GM19324 (cell line): Measurements from ENCODE around the gene CCDC33.

ENCODE experiments used
- ATAC-seq: cut with Tn5 transposase; IDR thresholded peaks from one replicate; pipeline ENCODE4 v1.9.1; 2021; ENCODE audit warnings: mild to moderate bottlenecking, moderate library complexity; ENCODE audit not compliant: unreplicated experiment, low FRiP score

CCDC33 gene

GRCh38 chr15:74305687-74306086 lies 69.6 kb downstream of the CCDC33 start:
- no peak for ATAC-seq

- ATAC-seq = no peak
These were observed 70.7 kb downstream of the CCDC33 start for GRCh38 chr15:74306781-74307217.

- ATAC-seq = no peak
These were observed 72.0 kb downstream of the CCDC33 start for GRCh38 chr15:74307827-74308811.

GRCh38 chr15:74311734-74312444 lies 75.8 kb downstream of the CCDC33 start:
- ATAC-seq = no peak

- ATAC-seq = no peak
These were observed 76.4 kb downstream of the CCDC33 start for GRCh38 chr15:74312445-74313007.

GRCh38 chr15:74313889-74314288 lies 77.8 kb downstream of the CCDC33 start:
- ATAC-seq = no peak

- no peak for ATAC-seq
These were observed 78.8 kb downstream of the CCDC33 start for GRCh38 chr15:74314795-74315438.

- ATAC-seq = no peak
These were observed 79.5 kb downstream of the CCDC33 start for GRCh38 chr15:74315626-74316025.

GRCh38 chr15:74316141-74316540 lies 80.0 kb downstream of the CCDC33 start:
- ATAC-seq = no peak

- ATAC-seq = no peak
These were observed 81.8 kb downstream of the CCDC33 start for GRCh38 chr15:74317820-74318375.

GRCh38 chr15:74318376-74319137 lies 82.4 kb downstream of the CCDC33 start:
- no peak for ATAC-seq

- no peak for ATAC-seq
These were observed 83.0 kb downstream of the CCDC33 start for GRCh38 chr15:74319138-74319460.

GRCh38 chr15:74319596-74320351 lies 83.6 kb downstream of the CCDC33 start:
- no peak for ATAC-seq

GRCh38 chr15:74320352-74321247 lies 84.5 kb downstream of the CCDC33 start:
- no peak for ATAC-seq

GRCh38 chr15:74322558-74323180 lies 86.5 kb downstream of the CCDC33 start:
- ATAC-seq = no peak

GRCh38 chr15:74324714-74325113 lies 88.6 kb downstream of the CCDC33 start:
- no peak for ATAC-seq

GRCh38 chr15:74326746-74327145 lies 90.6 kb downstream of the CCDC33 start:
- ATAC-seq = no peak

GRCh38 chr15:74327756-74328155 lies 91.6 kb downstream of the CCDC33 start:
- ATAC-seq = no peak
